HepG2 (cell line): ENCODE data around the gene KTI12. TPM values are rescaled to one million over a fixed set of nuclear protein-coding genes. Genes with fewer than 3 reads are reported as not detected.

Experiments used
- KLF12 ChIP-seq: sonication (generic); formaldehyde crosslinking; IDR thresholded peaks from 2 replicates; pipeline ENCODE4 v1.4.0; 2020; ENCODE audit warnings: missing genetic modification reagents, borderline replicate concordance
- KMT2A ChIP-seq: sonication (generic); formaldehyde crosslinking; IDR thresholded peaks from 2 replicates; pipeline ENCODE4 v1.4.0; 2020; ENCODE audit warnings: missing genetic modification reagents
- MTA1 ChIP-seq: sonication (generic); formaldehyde crosslinking; IDR thresholded peaks from 2 replicates; pipeline ENCODE4 v1.4.0; 2020; ENCODE audit warnings: missing genetic modification reagents, mild to moderate bottlenecking, borderline replicate concordance
- MXD4 ChIP-seq: IDR thresholded peaks from 2 replicates; pipeline ENCODE4 v1.6.1; 2016; ENCODE audit warnings: mild to moderate bottlenecking, missing biosample characterization, missing genetic modification reagents
- PHF20 ChIP-seq: sonication (generic); formaldehyde crosslinking; IDR thresholded peaks from 2 replicates; pipeline ENCODE4 v1.5.0; 2020; ENCODE audit warnings: mild to moderate bottlenecking, missing genetic modification reagents
- RARG ChIP-seq: sonication (generic); formaldehyde crosslinking; IDR thresholded peaks from 2 replicates; pipeline ENCODE4 v1.4.0; 2020; ENCODE audit warnings: low read depth, mild to moderate bottlenecking, missing genetic modification reagents
- SMYD3 ChIP-seq: sonication (generic); formaldehyde crosslinking; IDR thresholded peaks from 2 replicates; pipeline ENCODE4 v1.8.1; 2023; ENCODE audit warnings: mild to moderate bottlenecking, missing genetic modification reagents
- ZNF224 ChIP-seq: sonication (generic); formaldehyde crosslinking; IDR thresholded peaks from 2 replicates; pipeline ENCODE4 v1.5.0; 2020; ENCODE audit warnings: mild to moderate bottlenecking, missing genetic modification reagents
- ZNF264 ChIP-seq: sonication (generic); formaldehyde crosslinking; IDR thresholded peaks from 2 replicates; pipeline ENCODE4 v1.4.0; 2020; ENCODE audit warnings: missing genetic modification reagents
- ZNF563 ChIP-seq: sonication (generic); formaldehyde crosslinking; IDR thresholded peaks from 2 replicates; pipeline ENCODE4 v1.8.0; 2022; ENCODE audit warnings: mild to moderate bottlenecking, moderate library complexity, missing genetic modification reagents
- ZNF678 ChIP-seq: sonication (generic); formaldehyde crosslinking; IDR thresholded peaks from 2 replicates; pipeline ENCODE4 v1.4.0; 2020; ENCODE audit warnings: mild to moderate bottlenecking, missing genetic modification reagents
- ZNF747 ChIP-seq: sonication (generic); formaldehyde crosslinking; IDR thresholded peaks from 2 replicates; pipeline ENCODE4 v1.8.1; 2023; ENCODE audit warnings: missing genetic modification reagents, mild to moderate bottlenecking, borderline replicate concordance
- ZNF761 ChIP-seq: sonication (generic); formaldehyde crosslinking; conservative IDR thresholded peaks from 2 replicates; pipeline ENCODE4 v1.4.0; 2020; ENCODE audit warnings: mild to moderate bottlenecking, missing genetic modification reagents
- polyA plus RNA-seq, 8 experiments: library from polyadenylated mRNA; depleted of rRNA in 3 of 8; stranded (reverse) in 7 of 8; unstranded in 1 of 8; fragments of >200 nt; fragmentation: Illumina TruSeq in 4 of 8; extraction: Trizol in 4 of 8; gene quantifications; 2 replicates each; pipeline versions ENCODE4 v1.2.1 to v1.2.3, GENCODE V29; 2011 to 2016; ENCODE audit warnings: low read depth in 4 of 8, missing spikeins in 1 of 8, mixed read lengths in 1 of 8; ENCODE audit not compliant: insufficient read depth in 1 of 8
- total RNA-seq, 5 experiments: library from RNA; depleted of rRNA; stranded (reverse); fragments of >200 nt; fragmentation: Illumina TruSeq; extraction: Trizol; gene quantifications; 2 replicates each; pipeline ENCODE4 v1.2.3, GENCODE V29; 2016; ENCODE audit warnings: low read depth in 1 of 5
- TF ChIP-seq, protein P1 (sequence below): sonication (generic); formaldehyde crosslinking; IDR thresholded peaks from 2 replicates; pipeline ENCODE4 v1.8.0; 2022; ENCODE audit warnings: mild to moderate bottlenecking, missing genetic modification reagents; ENCODE audit not compliant: insufficient replicate concordance
- TF ChIP-seq, protein P2 (sequence below): sonication (generic); formaldehyde crosslinking; IDR thresholded peaks from 2 replicates; pipeline ENCODE4 v1.9.0; 2021; ENCODE audit warnings: missing genetic modification reagents, borderline replicate concordance
- TF ChIP-seq, protein P3 (sequence below): sonication (generic); formaldehyde crosslinking; conservative IDR thresholded peaks from 2 replicates; pipeline ENCODE4 v1.4.0; 2020; ENCODE audit warnings: missing genetic modification reagents
- TF ChIP-seq, protein P4 (sequence below): sonication (generic); formaldehyde crosslinking; IDR thresholded peaks from 2 replicates; pipeline ENCODE4 v1.4.0; 2020; ENCODE audit warnings: missing genetic modification reagents
- TF ChIP-seq, protein P5 (sequence below), 2 experiments: fragments of 450-650 bp in 1 of 2; sonication (generic) in 1 of 2; formaldehyde crosslinking; IDR thresholded peaks; 2 replicates each; pipeline versions ENCODE4 v1.5.0 to v1.8.0; 2020 to 2022; ENCODE audit warnings: mild to moderate bottlenecking in 1 of 2, missing genetic modification reagents in 1 of 2
- TF ChIP-seq, protein P6 (sequence below): sonication (generic); formaldehyde crosslinking; IDR thresholded peaks from 2 replicates; pipeline ENCODE4 v1.8.0; 2022; ENCODE audit warnings: mild to moderate bottlenecking, missing genetic modification reagents, moderate library complexity

Gene KTI12
- total and polyA plus RNA-seq, 2 of the 13 experiments (the other 11 are each of a cell fraction or from before 2014, with no cell fraction given), result 7.4 to 10.2 TPM

DNA sequence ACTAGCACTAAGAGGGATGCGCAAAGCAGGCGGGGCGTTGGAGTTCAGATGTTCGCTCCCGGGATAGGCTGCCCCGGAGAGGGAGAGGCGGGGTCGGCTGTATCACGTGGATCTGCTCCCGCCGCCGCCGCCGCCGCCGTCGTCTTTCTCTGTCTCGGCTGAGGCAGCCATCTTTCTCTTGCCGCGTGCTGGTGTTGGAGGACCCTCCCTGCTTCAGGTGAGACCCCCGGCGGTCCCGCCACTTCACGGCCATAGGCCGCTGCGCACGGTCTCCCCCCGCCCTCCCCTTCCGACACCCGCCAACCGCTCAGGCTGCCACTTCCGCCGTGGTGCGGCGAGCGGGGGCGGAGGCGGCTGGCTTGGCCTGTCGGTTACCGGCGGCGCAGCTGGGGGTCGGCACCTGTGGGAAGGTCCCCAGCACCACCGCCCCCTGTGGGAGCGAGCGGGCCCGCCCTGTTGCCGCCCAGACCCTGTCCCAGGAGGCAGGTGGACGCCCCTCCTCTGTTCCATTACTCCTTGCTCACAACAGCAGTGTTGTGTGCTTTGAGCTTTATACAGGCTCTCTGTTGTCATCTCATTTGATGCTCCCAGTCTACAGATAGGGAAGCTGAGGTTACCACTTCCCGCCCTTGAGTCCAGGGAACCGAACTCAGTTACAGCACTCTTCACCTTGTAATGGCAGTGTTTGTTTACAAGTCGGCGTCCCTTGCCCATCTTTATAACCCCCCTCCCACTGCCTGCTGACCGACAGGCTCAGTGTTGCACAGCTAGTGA lies 22.7 kb upstream of the KTI12 start, which contains the start of gene BTF3L4 (continued):
- no peak for TF ChIP-seq ZNF264
- no peak for TF ChIP-seq ZNF224
- TF ChIP-seq PHF20, result peak; percentile 59
- TF ChIP-seq ZNF747 (CRISPR knock-in tag), result peak; percentile 66; the same call in 1 of the 2 replicates
- TF ChIP-seq SMYD3 (CRISPR knock-in tag), result no peak
- TF ChIP-seq ZNF761 (CRISPR knock-in tag), result no peak
- no peak for TF ChIP-seq RARG (CRISPR knock-in tag)
- no peak for TF ChIP-seq KLF12 (CRISPR knock-in tag)
- TF ChIP-seq, protein P1, sequence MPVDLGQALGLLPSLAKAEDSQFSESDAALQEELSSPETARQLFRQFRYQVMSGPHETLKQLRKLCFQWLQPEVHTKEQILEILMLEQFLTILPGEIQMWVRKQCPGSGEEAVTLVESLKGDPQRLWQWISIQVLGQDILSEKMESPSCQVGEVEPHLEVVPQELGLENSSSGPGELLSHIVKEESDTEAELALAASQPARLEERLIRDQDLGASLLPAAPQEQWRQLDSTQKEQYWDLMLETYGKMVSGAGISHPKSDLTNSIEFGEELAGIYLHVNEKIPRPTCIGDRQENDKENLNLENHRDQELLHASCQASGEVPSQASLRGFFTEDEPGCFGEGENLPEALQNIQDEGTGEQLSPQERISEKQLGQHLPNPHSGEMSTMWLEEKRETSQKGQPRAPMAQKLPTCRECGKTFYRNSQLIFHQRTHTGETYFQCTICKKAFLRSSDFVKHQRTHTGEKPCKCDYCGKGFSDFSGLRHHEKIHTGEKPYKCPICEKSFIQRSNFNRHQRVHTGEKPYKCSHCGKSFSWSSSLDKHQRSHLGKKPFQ (CRISPR knock-in tag), result peak; percentile 47
- TF ChIP-seq, protein P2, sequence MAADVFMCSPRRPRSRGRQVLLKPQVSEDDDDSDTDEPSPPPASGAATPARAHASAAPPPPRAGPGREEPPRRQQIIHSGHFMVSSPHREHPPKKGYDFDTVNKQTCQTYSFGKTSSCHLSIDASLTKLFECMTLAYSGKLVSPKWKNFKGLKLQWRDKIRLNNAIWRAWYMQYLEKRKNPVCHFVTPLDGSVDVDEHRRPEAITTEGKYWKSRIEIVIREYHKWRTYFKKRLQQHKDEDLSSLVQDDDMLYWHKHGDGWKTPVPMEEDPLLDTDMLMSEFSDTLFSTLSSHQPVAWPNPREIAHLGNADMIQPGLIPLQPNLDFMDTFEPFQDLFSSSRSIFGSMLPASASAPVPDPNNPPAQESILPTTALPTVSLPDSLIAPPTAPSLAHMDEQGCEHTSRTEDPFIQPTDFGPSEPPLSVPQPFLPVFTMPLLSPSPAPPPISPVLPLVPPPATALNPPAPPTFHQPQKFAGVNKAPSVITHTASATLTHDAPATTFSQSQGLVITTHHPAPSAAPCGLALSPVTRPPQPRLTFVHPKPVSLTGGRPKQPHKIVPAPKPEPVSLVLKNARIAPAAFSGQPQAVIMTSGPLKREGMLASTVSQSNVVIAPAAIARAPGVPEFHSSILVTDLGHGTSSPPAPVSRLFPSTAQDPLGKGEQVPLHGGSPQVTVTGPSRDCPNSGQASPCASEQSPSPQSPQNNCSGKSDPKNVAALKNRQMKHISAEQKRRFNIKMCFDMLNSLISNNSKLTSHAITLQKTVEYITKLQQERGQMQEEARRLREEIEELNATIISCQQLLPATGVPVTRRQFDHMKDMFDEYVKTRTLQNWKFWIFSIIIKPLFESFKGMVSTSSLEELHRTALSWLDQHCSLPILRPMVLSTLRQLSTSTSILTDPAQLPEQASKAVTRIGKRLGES, result no peak
- TF ChIP-seq, protein P3, sequence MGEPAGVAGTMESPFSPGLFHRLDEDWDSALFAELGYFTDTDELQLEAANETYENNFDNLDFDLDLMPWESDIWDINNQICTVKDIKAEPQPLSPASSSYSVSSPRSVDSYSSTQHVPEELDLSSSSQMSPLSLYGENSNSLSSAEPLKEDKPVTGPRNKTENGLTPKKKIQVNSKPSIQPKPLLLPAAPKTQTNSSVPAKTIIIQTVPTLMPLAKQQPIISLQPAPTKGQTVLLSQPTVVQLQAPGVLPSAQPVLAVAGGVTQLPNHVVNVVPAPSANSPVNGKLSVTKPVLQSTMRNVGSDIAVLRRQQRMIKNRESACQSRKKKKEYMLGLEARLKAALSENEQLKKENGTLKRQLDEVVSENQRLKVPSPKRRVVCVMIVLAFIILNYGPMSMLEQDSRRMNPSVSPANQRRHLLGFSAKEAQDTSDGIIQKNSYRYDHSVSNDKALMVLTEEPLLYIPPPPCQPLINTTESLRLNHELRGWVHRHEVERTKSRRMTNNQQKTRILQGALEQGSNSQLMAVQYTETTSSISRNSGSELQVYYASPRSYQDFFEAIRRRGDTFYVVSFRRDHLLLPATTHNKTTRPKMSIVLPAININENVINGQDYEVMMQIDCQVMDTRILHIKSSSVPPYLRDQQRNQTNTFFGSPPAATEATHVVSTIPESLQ (CRISPR knock-in tag), result no peak
- TF ChIP-seq, protein P4, sequence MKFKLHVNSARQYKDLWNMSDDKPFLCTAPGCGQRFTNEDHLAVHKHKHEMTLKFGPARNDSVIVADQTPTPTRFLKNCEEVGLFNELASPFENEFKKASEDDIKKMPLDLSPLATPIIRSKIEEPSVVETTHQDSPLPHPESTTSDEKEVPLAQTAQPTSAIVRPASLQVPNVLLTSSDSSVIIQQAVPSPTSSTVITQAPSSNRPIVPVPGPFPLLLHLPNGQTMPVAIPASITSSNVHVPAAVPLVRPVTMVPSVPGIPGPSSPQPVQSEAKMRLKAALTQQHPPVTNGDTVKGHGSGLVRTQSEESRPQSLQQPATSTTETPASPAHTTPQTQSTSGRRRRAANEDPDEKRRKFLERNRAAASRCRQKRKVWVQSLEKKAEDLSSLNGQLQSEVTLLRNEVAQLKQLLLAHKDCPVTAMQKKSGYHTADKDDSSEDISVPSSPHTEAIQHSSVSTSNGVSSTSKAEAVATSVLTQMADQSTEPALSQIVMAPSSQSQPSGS, result no peak
- TF ChIP-seq MTA1 (CRISPR knock-in tag), result no peak
- TF ChIP-seq, protein P5, sequence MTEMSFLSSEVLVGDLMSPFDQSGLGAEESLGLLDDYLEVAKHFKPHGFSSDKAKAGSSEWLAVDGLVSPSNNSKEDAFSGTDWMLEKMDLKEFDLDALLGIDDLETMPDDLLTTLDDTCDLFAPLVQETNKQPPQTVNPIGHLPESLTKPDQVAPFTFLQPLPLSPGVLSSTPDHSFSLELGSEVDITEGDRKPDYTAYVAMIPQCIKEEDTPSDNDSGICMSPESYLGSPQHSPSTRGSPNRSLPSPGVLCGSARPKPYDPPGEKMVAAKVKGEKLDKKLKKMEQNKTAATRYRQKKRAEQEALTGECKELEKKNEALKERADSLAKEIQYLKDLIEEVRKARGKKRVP (CRISPR knock-in tag; IDR thresholded peaks at IDR 0.05), result no peak
- TF ChIP-seq ZNF563, result 0 out of 2 replicates have a peak, but pooled peaks have one; percentile 29
- TF ChIP-seq ZNF678 (CRISPR knock-in tag), result peak; percentile 84; the same call in 1 of the 2 replicates
- TF ChIP-seq MXD4 (CRISPR knock-in tag), result peak; percentile 67; the same call in 1 of the 2 replicates
- no peak for TF ChIP-seq KMT2A
- TF ChIP-seq, protein P6, sequence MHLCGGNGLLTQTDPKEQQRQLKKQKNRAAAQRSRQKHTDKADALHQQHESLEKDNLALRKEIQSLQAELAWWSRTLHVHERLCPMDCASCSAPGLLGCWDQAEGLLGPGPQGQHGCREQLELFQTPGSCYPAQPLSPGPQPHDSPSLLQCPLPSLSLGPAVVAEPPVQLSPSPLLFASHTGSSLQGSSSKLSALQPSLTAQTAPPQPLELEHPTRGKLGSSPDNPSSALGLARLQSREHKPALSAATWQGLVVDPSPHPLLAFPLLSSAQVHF (CRISPR knock-in tag), result no peak
